IPS DF 6.9 (cell line): Measurements from ENCODE around the gene ZNF780B.

Experiments
- DNase-seq: peaks from one replicate; pipeline ENCODE4 v3.0.0-alpha.2; 2013; ENCODE audit warnings: low read depth, low spot score
- H3K27ac ChIP-seq: one replicate; pipeline ENCODE4 v1.5.1; 2013; ENCODE audit warnings: low read length, control low read depth
- H3K27me3 ChIP-seq: 2 replicates; pipeline ENCODE4 v1.6.1; 2013; ENCODE audit warnings: mild to moderate bottlenecking, low read length; ENCODE audit not compliant: control insufficient read depth, insufficient read depth
- H3K36me3 ChIP-seq: 2 replicates; pipeline ENCODE4 v1.6.1; 2013; ENCODE audit warnings: low read length; ENCODE audit not compliant: control insufficient read depth, insufficient read depth
- H3K4me1 ChIP-seq: 2 replicates; pipeline ENCODE4 v1.6.1; 2013; ENCODE audit warnings: low read length; ENCODE audit not compliant: control insufficient read depth, insufficient read depth
- H3K4me3 ChIP-seq: 2 replicates; pipeline ENCODE4 v1.5.1; 2013; ENCODE audit warnings: mild to moderate bottlenecking, low read length
- H3K9me3 ChIP-seq: 2 replicates; pipeline ENCODE4 v1.6.1; 2013; ENCODE audit warnings: low read length, inconsistent platforms; ENCODE audit not compliant: control insufficient read depth, insufficient read depth
- WGBS: extraction: QIAGEN DNeasy Blood & Tissue Kit; methylation state at CpG from one replicate; pipeline ENCODE4 v1.1.7; 2013; ENCODE audit warnings: mixed read lengths, missing lambda C conversion rate; ENCODE audit not compliant: insufficient read length, insufficient coverage; 5-methylcytosine and 5-hydroxymethylcytosine counted together

Gene ZNF780B

GRCh38 chr19:39983695-39984300 is 72.2 kb downstream of the ZNF780B start:
- peaks cover 12% of the 10 kb centered on the region; the same call in 1 of the 2 replicates for H3K36me3 ChIP-seq

DNA sequence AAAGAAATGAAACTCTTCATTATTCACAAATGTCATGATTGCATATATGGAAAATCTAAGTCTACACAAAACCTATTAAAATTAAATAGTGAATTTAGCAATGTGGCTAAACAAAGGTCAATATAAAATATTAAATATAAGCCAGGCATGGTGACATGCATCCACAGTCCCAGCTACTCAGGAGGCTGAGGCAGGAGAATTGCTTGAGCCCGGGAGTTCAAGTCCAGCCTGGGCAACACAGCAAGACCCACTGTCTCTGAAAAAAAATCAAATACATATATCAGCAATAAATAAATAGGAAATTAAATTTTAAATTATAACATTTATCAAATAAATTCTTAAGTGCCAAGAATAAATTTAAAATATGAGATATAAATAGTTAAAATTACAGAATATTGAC is 73.1 kb downstream of the ZNF780B start:
- Histone ChIP-seq H3K27ac (no peak overlapping the region), H3K27me3 (no peaks in the 10 kb centered on the region), H3K36me3 (peaks cover 18% of the 10 kb centered on the region; the same call in 1 of the 2 replicates), H3K4me1 (no peaks in the 10 kb centered on the region), H3K4me3 (no peak overlapping the region), H3K9me3 (no peaks in the 10 kb centered on the region)
- no CpG with 5 or more reads among the region's 1 CpG for WGBS
- DNase-seq, result no peak

More at GRCh38 chr19:39983695-39984300, 72.2 kb downstream of the ZNF780B start:
- DNase-seq, result no peak
- no peaks in the 10 kb centered on the region for H3K9me3 ChIP-seq
- H3K27me3 ChIP-seq, result no peaks in the 10 kb centered on the region
- no peak overlapping the region for H3K27ac ChIP-seq
- H3K4me1 ChIP-seq, result no peaks in the 10 kb centered on the region
- WGBS, result no CpG with 5 or more reads among the region's 5 CpGs
- no peak overlapping the region for H3K4me3 ChIP-seq
